GM12878 (cell line): ENCODE data around the gene RASSF4. TPM values are rescaled to one million over a fixed set of nuclear protein-coding genes. Genes with fewer than 3 reads are reported as not detected.

Source experiments
- ATAC-seq: fragments of 200-7000 bp; cut with Tn5 transposase; 3 replicates; pipeline ENCODE4 v1.9.1; 2020; ENCODE audit warnings: mild to moderate bottlenecking, moderate library complexity
- BruUV-seq: library from RNA; stranded (reverse); fragments of 400-500 nt; replicated peaks from 2 replicates; lab custom pipeline; 2021; lab: Mats Ljungman, UMichigan
- CTCF ChIA-PET: fragments of 300-600 bp; sonication (Branson Sonifier 250); formaldehyde crosslinking; extraction: SDS; loops from one replicate; lab custom pipeline; 2021; ENCODE audit warnings: inconsistent platforms; lab: Yijun Ruan, JAX
- POLR2A ChIA-PET: fragments of 350-600 bp; formaldehyde crosslinking; extraction: SDS; loops from one replicate; lab custom pipeline; 2021; ENCODE audit warnings: inconsistent platforms; lab: Charles Lee
- RAD21 ChIA-PET: fragments of 300-600 bp; sonication (Branson Sonifier 250); formaldehyde crosslinking; loops from one replicate; lab custom pipeline; 2023; ENCODE audit warnings: antibody characterized with exemption; ENCODE audit not compliant: unreplicated experiment; lab: Charles Lee
- SMC1A ChIA-PET: fragments of 300-600 bp; sonication (Branson Sonifier 250); formaldehyde crosslinking; loops from one replicate; lab custom pipeline; 2023; ENCODE audit not compliant: unreplicated experiment, uncharacterized antibody; lab: Charles Lee
- DNase-seq: peaks from one replicate; pipeline ENCODE4 v3.0.0-alpha.2; 2011; ENCODE audit warnings: low read depth, low spot score
- FAIRE-seq: peaks from 3 replicates; lab custom pipeline; 2011; peaks lifted over from hg19 to GRCh38; lab: Jason Lieb, UNC
- H2AFZ ChIP-seq: 2 replicates; pipeline ENCODE4 v1.6.0; 2011; ENCODE audit warnings: low read depth, low read length, control low read depth; ENCODE audit not compliant: control insufficient read depth
- H3K27ac ChIP-seq: 2 replicates; pipeline ENCODE4 v1.5.1; 2011; ENCODE audit warnings: control low read depth; ENCODE audit not compliant: control insufficient read depth, insufficient read depth
- H3K27me3 ChIP-seq, 2 experiments: replicated peaks in 1 of 2; 2 replicates each; pipeline versions ENCODE4 v1.6.0 to v1.6.1; 2011; ENCODE audit warnings: low read length in 1 of 2; ENCODE audit not compliant: control insufficient read depth in 2 of 2, insufficient read depth in 2 of 2
- H3K36me3 ChIP-seq, 2 experiments: 2 replicates each; pipeline ENCODE4 v1.5.1; 2011; ENCODE audit warnings: low read length in 1 of 2; ENCODE audit not compliant: control insufficient read depth in 2 of 2, insufficient read depth in 2 of 2
- H3K4me1 ChIP-seq: 2 replicates; pipeline ENCODE4 v1.6.1; 2011; ENCODE audit warnings: mild to moderate bottlenecking, low read length, moderate library complexity, mixed read lengths; ENCODE audit not compliant: control insufficient read depth, insufficient read depth
- H3K4me2 ChIP-seq: 2 replicates; pipeline ENCODE4 v1.6.0; 2011; ENCODE audit warnings: control low read depth; ENCODE audit not compliant: control insufficient read depth, insufficient read depth
- H3K4me3 ChIP-seq: fragments of 200-600 bp; sonication (generic); 2 replicates; pipeline ENCODE4 v1.5.1; 2016
- H3K79me2 ChIP-seq: 2 replicates; pipeline ENCODE4 v1.6.0; 2011; ENCODE audit warnings: low read length; ENCODE audit not compliant: control insufficient read depth, insufficient read depth
- H3K9ac ChIP-seq: 2 replicates; pipeline ENCODE4 v1.8.0; 2011; ENCODE audit warnings: low read length, control low read depth, mixed read lengths; ENCODE audit not compliant: control insufficient read depth, insufficient read depth
- H3K9me3 ChIP-seq: replicated peaks from 3 replicates; pipeline ENCODE4 v1.5.1; 2011; ENCODE audit warnings: mild to moderate bottlenecking, low read length; ENCODE audit not compliant: control insufficient read depth, insufficient read depth
- H4K20me1 ChIP-seq: 2 replicates; pipeline ENCODE4 v1.6.0; 2011; ENCODE audit not compliant: control insufficient read depth, insufficient read depth
- CBFB ChIP-seq: IDR thresholded peaks from 2 replicates; pipeline ENCODE4 v1.6.1; 2016; ENCODE audit warnings: antibody characterized with exemption, low read depth
- CEBPB ChIP-seq, 2 experiments: fragments of 150-350 bp in 1 of 2; IDR thresholded peaks; 2 replicates each; pipeline ENCODE4 v1.6.1; 2012 to 2014; ENCODE audit warnings: low read depth in 2 of 2, low read length in 2 of 2, borderline replicate concordance in 1 of 2, inconsistent platforms in 1 of 2
- FOS ChIP-seq: IDR thresholded peaks from 3 replicates; pipeline ENCODE4 v1.6.1; 2011; ENCODE audit warnings: borderline replicate concordance; ENCODE audit not compliant: insufficient read length; ENCODE audit errors: extremely low read depth
- HDAC2 ChIP-seq: fragments of 200-600 bp; sonication (generic); IDR thresholded peaks from 2 replicates; pipeline ENCODE4 v1.6.1; 2017
- NFXL1 ChIP-seq: fragments of 450-650 bp; IDR thresholded peaks from 2 replicates; pipeline ENCODE4 v1.6.1; 2017; ENCODE audit warnings: antibody characterized with exemption, mild to moderate bottlenecking, borderline replicate concordance
- POLR2A ChIP-seq: IDR thresholded peaks from 2 replicates; pipeline ENCODE4 v1.6.1; 2011; ENCODE audit warnings: low read depth, mild to moderate bottlenecking, low read length
- RAD21 ChIP-seq: IDR thresholded peaks from 2 replicates; pipeline ENCODE4 v1.6.1; 2011; ENCODE audit warnings: mild to moderate bottlenecking, low read depth, low read length, moderate library complexity; ENCODE audit not compliant: insufficient read depth
- SIX5 ChIP-seq: IDR thresholded peaks from 2 replicates; pipeline ENCODE4 v1.6.1; 2011; ENCODE audit warnings: mild to moderate bottlenecking, low read depth, low read length, moderate library complexity; ENCODE audit not compliant: severe bottlenecking
- SPI1 ChIP-seq: IDR thresholded peaks from 2 replicates; pipeline ENCODE4 v1.6.1; 2011; ENCODE audit warnings: low read depth, mild to moderate bottlenecking, low read length, moderate library complexity, borderline replicate concordance; ENCODE audit not compliant: insufficient read depth
- TBL1XR1 ChIP-seq: IDR thresholded peaks from 2 replicates; pipeline ENCODE4 v1.6.1; 2012; ENCODE audit warnings: low read depth, low read length, improper control_type of control experiment
- YY1 ChIP-seq: IDR thresholded peaks from 2 replicates; pipeline ENCODE4 v1.6.1; 2011; ENCODE audit warnings: low read depth, mild to moderate bottlenecking, low read length
- ZBED1 ChIP-seq: IDR thresholded peaks from 2 replicates; pipeline ENCODE4 v1.6.1; 2016; ENCODE audit warnings: borderline replicate concordance
- WGBS: methylation state at CpG from one replicate; pipeline ENCODE4 v1.1.6; 2016; ENCODE audit warnings: low lambda C conversion rate; ENCODE audit not compliant: insufficient replicate concordance, insufficient coverage; ENCODE audit errors: missing lambda C conversion rate; 5-methylcytosine and 5-hydroxymethylcytosine counted together
- in situ Hi-C: fragments of 300-500 bp; cut with MboI; formaldehyde crosslinking; loops from 9 replicates; pipeline ENCODE4 v1.14.3; 2018; ENCODE audit warnings: mixed read lengths
- intact Hi-C: fragments of 100-400 bp; cut with micrococcal nuclease; formaldehyde crosslinking; loops from one replicate; pipeline ENCODE4 v1.14.2; 2022; ENCODE audit not compliant: unreplicated experiment
- polyA plus RNA-seq, 11 experiments: library from polyadenylated mRNA; depleted of rRNA in 4 of 11; unstranded in 6 of 11; stranded (reverse) in 5 of 11; fragments of >200 nt; fragmentation: Nextera tagmentation in 4 of 11; fragmentation: Illumina TruSeq in 1 of 11; extraction: Ambion mirVana in 4 of 11; extraction: Trizol in 1 of 11; gene quantifications; 1 replicate in 1 of 11; 2 replicates in 10 of 11; pipeline versions ENCODE4 v1.2.1 to v1.2.3, GENCODE V29; 2011 to 2016; ENCODE audit warnings: inconsistent platforms in 2 of 11, missing spikeins in 2 of 11, low read depth in 1 of 11
- total RNA-seq, 4 experiments: library from RNA; depleted of rRNA in 3 of 4; stranded (reverse); fragments of >200 nt in 3 of 4; fragmentation: Illumina TruSeq in 1 of 4; extraction: Trizol in 1 of 4; gene quantifications; 2 replicates each; pipeline versions ENCODE4 v1.2.1 to v1.2.3, GENCODE V29; 2013 to 2021
- TF ChIP-seq, protein P1 (sequence below): IDR thresholded peaks from 2 replicates; pipeline ENCODE4 v1.6.1; 2011; ENCODE audit warnings: low read depth, low read length, improper control_type of control experiment, borderline replicate concordance

The RASSF4 gene
- total and polyA plus RNA-seq, 10 of the 15 experiments (the other 5 are each of a cell fraction or from before 2014, with no cell fraction given), result 3.7 to 71.1 (median 16.8) TPM

- no peaks in the 10 kb centered on the region for H4K20me1 ChIP-seq
- ChIA-PET CTCF (interaction anchor here (0.9 to 1.5 kb wide), 3 partner anchors 11 to 61 kb away, joined by 3 to 4 read pairs (median 3); no protein-coding TSS in a partner anchor), SMC1A (interaction anchor here (1.2 kb wide), 1 partner anchor 43 kb away, joined by 4 read pairs; no protein-coding TSS in a partner anchor), POLR2A (interaction anchor here (2.3 kb wide), 1 partner anchor 12 kb away, joined by 7 read pairs; no protein-coding TSS in a partner anchor), RAD21 (interaction anchor here (1.2 kb wide), 1 partner anchor 60 kb away, joined by 3 read pairs; no protein-coding TSS in a partner anchor)
- intact Hi-C loops (no loop called here), in situ Hi-C loops (no loop called here)
- H2AFZ ChIP-seq, result no peak overlapping the region
- no peak for DNase-seq
- no peak for FAIRE-seq
- H3K9ac ChIP-seq, result no peak overlapping the region
- H3K4me3 ChIP-seq, result no peak overlapping the region
- WGBS, result 72% methylated on average over 8 of the region's 8 CpGs
- no peaks in the 10 kb centered on the region for H3K79me2 ChIP-seq
- BruUV-seq, result no TSS peak
- no peak overlapping the region for H3K27ac ChIP-seq
- H3K27me3 ChIP-seq, result no peaks in the 10 kb centered on the region
- H3K4me1 ChIP-seq, result peaks cover 6% of the 10 kb centered on the region
- no peak for ATAC-seq
- TF ChIP-seq SIX5 (no peak), SPI1 (no peak), CEBPB (IDR thresholded peaks at IDR 0.05; ENCODE audit: borderline replicate concordance in 1 of 2, low read depth in 2 of 2, low read length in 2 of 2) (no peak), POLR2A (no peak), HDAC2 (no peak), CBFB (no peak), FOS (no peak), YY1 (no peak), NFXL1 (no peak), ZBED1 (no peak), RAD21 (no peak), TBL1XR1 (no peak)
- TF ChIP-seq, protein P1, sequence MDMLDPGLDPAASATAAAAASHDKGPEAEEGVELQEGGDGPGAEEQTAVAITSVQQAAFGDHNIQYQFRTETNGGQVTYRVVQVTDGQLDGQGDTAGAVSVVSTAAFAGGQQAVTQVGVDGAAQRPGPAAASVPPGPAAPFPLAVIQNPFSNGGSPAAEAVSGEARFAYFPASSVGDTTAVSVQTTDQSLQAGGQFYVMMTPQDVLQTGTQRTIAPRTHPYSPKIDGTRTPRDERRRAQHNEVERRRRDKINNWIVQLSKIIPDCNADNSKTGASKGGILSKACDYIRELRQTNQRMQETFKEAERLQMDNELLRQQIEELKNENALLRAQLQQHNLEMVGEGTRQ, result no peak
- H3K4me2 ChIP-seq, result no peak overlapping the region
- H3K9me3 ChIP-seq, result no peaks in the 10 kb centered on the region
- H3K36me3 ChIP-seq, result peaks cover 0 to 1% of the 10 kb centered on the region in 2 experiments; a peak in 2 of 4 replicates
These were observed 33.2 kb downstream of the RASSF4 start for GRCh38 chr10:44992732-44993225.
